Measurements from ENCODE around the gene PFDN1.

PFDN1 gene

GRCh38 chr5:140324617-140325241 lies 21.8 kb upstream of the PFDN1 start:
- ChIA-PET CTCF (interaction anchor here (1.0 to 2.0 kb wide), 4 partner anchors 22 to 48 kb away, joined by 3 to 7 read pairs (median 5); partner anchors contain the start of gene HBEGF), POLR2A (no interaction called here)
- DNase-seq (ENCODE audit: extremely low spot score) = no peak
- no peak for TF ChIP-seq CTCF (IDR thresholded peaks at IDR 0.05; ENCODE audit: control extremely low read depth, extremely low read depth, low read depth, missing control alignments)

- CTCF ChIA-PET = interaction anchor here (1.4 to 2.0 kb wide), 3 partner anchors 22 to 49 kb away, joined by 5 to 7 read pairs (median 5); partner anchors contain the start of gene HBEGF
- TF ChIP-seq CTCF (IDR thresholded peaks at IDR 0.05; ENCODE audit: control extremely low read depth, extremely low read depth, low read depth, missing control alignments) = no peak
- POLR2A ChIA-PET = no interaction called here
- DNase-seq (ENCODE audit: extremely low spot score) = no peak
These were observed 21.2 kb upstream of the PFDN1 start for GRCh38 chr5:140324041-140324600.

GRCh38 chr5:140322751-140323731 lies 20.1 kb upstream of the PFDN1 start:
- TF ChIP-seq CTCF (IDR thresholded peaks at IDR 0.05; ENCODE audit: control extremely low read depth, extremely low read depth, low read depth, missing control alignments) = no peak
- CTCF ChIA-PET = interaction anchor here (0.6 to 1.5 kb wide), 3 partner anchors 11 to 24 kb away, joined by 3 read pairs; no protein-coding TSS in a partner anchor
- POLR2A ChIA-PET = no interaction called here
- no peak for DNase-seq (ENCODE audit: extremely low spot score)

- no peak for DNase-seq (ENCODE audit: extremely low spot score)
- no peak for TF ChIP-seq CTCF (IDR thresholded peaks at IDR 0.05; ENCODE audit: control extremely low read depth, extremely low read depth, low read depth, missing control alignments)
- CTCF ChIA-PET = interaction anchor here (1.0 to 2.4 kb wide), 8 partner anchors 10 to 105 kb away, joined by 3 to 10 read pairs (median 3); partner anchors contain the start of gene HBEGF
- POLR2A ChIA-PET = no interaction called here
These were observed 18.9 kb upstream of the PFDN1 start for GRCh38 chr5:140321796-140322195.

- no peak for DNase-seq (ENCODE audit: extremely low spot score)
- CTCF ChIA-PET = interaction anchor here (1.5 to 2.4 kb wide), 2 partner anchors 32 to 47 kb away, joined by 3 to 10 read pairs; no protein-coding TSS in a partner anchor
- POLR2A ChIA-PET = no interaction called here
- TF ChIP-seq CTCF (IDR thresholded peaks at IDR 0.05; ENCODE audit: control extremely low read depth, extremely low read depth, low read depth, missing control alignments) = no peak
These were observed 16.9 kb upstream of the PFDN1 start for GRCh38 chr5:140319833-140320232.

- POLR2A ChIA-PET = no interaction called here
These were observed 15.9 kb upstream of the PFDN1 start for GRCh38 chr5:140318792-140319191.

More at GRCh38 chr5:140318792-140319191, 15.9 kb upstream of the PFDN1 start:
- no peak for TF ChIP-seq CTCF (IDR thresholded peaks at IDR 0.05; ENCODE audit: control extremely low read depth, extremely low read depth, low read depth, missing control alignments)
- no peak for DNase-seq (ENCODE audit: extremely low spot score)
- CTCF ChIA-PET = no interaction called here

Measured in GM10248 (cell line).